GM23338 (cell line): ENCODE data around the gene SFN.

Experiments used
- CREB1 ChIP-seq: fragments of 250-450 bp; sonication (Bioruptor Pico); IDR thresholded peaks from 2 replicates; pipeline ENCODE4 v1.5.0; 2020; ENCODE audit warnings: low read depth, mild to moderate bottlenecking, moderate library complexity
- CTCF ChIP-seq, 2 experiments: fragments of 200-600 bp in 1 of 2; sonication (generic) in 1 of 2; conservative IDR thresholded peaks; 2 replicates each; pipeline versions ENCODE4 v1.5.1 to v1.6.1; 2016 to 2017; ENCODE audit warnings: antibody characterized with exemption in 2 of 2, low read depth in 2 of 2, mild to moderate bottlenecking in 2 of 2, moderate library complexity in 1 of 2
- EZH2 ChIP-seq: fragments of 200-600 bp; sonication (generic); IDR thresholded peaks from one replicate; pipeline ENCODE4 v1.8.0; 2017; ENCODE audit warnings: antibody characterized with exemption, mild to moderate bottlenecking, low read depth; ENCODE audit not compliant: unreplicated experiment
- EZH2phosphoT487 ChIP-seq: fragments of 200-600 bp; sonication (generic); IDR thresholded peaks from one replicate; pipeline ENCODE4 v1.8.1; 2018; ENCODE audit warnings: antibody characterized with exemption; ENCODE audit not compliant: unreplicated experiment
- JUNB ChIP-seq: IDR thresholded peaks from one replicate; pipeline ENCODE4 v1.6.1; 2016; ENCODE audit warnings: antibody characterized with exemption; ENCODE audit not compliant: unreplicated experiment
- NANOG ChIP-seq: IDR thresholded peaks from 2 replicates; pipeline ENCODE4 v1.6.1; 2016; ENCODE audit warnings: antibody characterized with exemption, borderline replicate concordance
- POLR2AphosphoS5 ChIP-seq: IDR thresholded peaks from 2 replicates; pipeline ENCODE4 v1.6.1; 2016; ENCODE audit warnings: antibody characterized with exemption, low read depth
- STAT1 ChIP-seq: IDR thresholded peaks from one replicate; pipeline ENCODE4 v1.6.1; 2016; ENCODE audit warnings: antibody characterized with exemption; ENCODE audit not compliant: unreplicated experiment
- ZNF114 ChIP-seq: fragments of 250-450 bp; sonication (Bioruptor Pico); IDR thresholded peaks from 2 replicates; pipeline ENCODE4 v1.5.0; 2020; ENCODE audit warnings: mild to moderate bottlenecking, moderate library complexity
- ZNF331 ChIP-seq: fragments of 250-450 bp; sonication (Bioruptor Pico); IDR thresholded peaks from 2 replicates; pipeline ENCODE4 v1.5.0; 2020; ENCODE audit warnings: low read depth, mild to moderate bottlenecking, moderate library complexity
- ZNF462 ChIP-seq: fragments of 250-450 bp; sonication (Bioruptor Pico); IDR thresholded peaks from 2 replicates; pipeline ENCODE4 v1.5.0; 2020; ENCODE audit warnings: mild to moderate bottlenecking, moderate library complexity
- TF ChIP-seq, protein P1 (sequence below): IDR thresholded peaks from one replicate; pipeline ENCODE4 v1.6.1; 2018; ENCODE audit warnings: antibody characterized with exemption; ENCODE audit not compliant: unreplicated experiment
- TF ChIP-seq, protein P2 (sequence below): IDR thresholded peaks from 2 replicates; pipeline ENCODE4 v1.6.1; 2016; ENCODE audit warnings: antibody characterized with exemption

- TF ChIP-seq CTCF (conservative IDR thresholded peaks at IDR 0.05; ENCODE audit: low read depth in 2 of 2) (no peak), EZH2 (no peak), ZNF114 (CRISPR knock-in tag) (no peak), POLR2AphosphoS5 (no peak), EZH2phosphoT487 (no peak), JUNB (no peak), CREB1 (CRISPR knock-in tag) (no peak), ZNF331 (no peak), NANOG (no peak), ZNF462 (CRISPR knock-in tag) (no peak), STAT1 (no peak)
- TF ChIP-seq, protein P1, sequence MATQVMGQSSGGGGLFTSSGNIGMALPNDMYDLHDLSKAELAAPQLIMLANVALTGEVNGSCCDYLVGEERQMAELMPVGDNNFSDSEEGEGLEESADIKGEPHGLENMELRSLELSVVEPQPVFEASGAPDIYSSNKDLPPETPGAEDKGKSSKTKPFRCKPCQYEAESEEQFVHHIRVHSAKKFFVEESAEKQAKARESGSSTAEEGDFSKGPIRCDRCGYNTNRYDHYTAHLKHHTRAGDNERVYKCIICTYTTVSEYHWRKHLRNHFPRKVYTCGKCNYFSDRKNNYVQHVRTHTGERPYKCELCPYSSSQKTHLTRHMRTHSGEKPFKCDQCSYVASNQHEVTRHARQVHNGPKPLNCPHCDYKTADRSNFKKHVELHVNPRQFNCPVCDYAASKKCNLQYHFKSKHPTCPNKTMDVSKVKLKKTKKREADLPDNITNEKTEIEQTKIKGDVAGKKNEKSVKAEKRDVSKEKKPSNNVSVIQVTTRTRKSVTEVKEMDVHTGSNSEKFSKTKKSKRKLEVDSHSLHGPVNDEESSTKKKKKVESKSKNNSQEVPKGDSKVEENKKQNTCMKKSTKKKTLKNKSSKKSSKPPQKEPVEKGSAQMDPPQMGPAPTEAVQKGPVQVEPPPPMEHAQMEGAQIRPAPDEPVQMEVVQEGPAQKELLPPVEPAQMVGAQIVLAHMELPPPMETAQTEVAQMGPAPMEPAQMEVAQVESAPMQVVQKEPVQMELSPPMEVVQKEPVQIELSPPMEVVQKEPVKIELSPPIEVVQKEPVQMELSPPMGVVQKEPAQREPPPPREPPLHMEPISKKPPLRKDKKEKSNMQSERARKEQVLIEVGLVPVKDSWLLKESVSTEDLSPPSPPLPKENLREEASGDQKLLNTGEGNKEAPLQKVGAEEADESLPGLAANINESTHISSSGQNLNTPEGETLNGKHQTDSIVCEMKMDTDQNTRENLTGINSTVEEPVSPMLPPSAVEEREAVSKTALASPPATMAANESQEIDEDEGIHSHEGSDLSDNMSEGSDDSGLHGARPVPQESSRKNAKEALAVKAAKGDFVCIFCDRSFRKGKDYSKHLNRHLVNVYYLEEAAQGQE, result no peak
- TF ChIP-seq, protein P2, sequence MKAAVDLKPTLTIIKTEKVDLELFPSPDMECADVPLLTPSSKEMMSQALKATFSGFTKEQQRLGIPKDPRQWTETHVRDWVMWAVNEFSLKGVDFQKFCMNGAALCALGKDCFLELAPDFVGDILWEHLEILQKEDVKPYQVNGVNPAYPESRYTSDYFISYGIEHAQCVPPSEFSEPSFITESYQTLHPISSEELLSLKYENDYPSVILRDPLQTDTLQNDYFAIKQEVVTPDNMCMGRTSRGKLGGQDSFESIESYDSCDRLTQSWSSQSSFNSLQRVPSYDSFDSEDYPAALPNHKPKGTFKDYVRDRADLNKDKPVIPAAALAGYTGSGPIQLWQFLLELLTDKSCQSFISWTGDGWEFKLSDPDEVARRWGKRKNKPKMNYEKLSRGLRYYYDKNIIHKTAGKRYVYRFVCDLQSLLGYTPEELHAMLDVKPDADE, result no peak
Observed at GRCh38 chr1:26838474-26839338, 24.2 kb upstream of the SFN start.
